Keratinocyte (primary cell): ENCODE results near the gene ANKUB1.

Experiments
- EZH2 ChIP-seq: IDR thresholded peaks from one replicate; pipeline ENCODE4 v1.6.1; 2012; ENCODE audit warnings: inconsistent platforms, mild to moderate bottlenecking, low read length, moderate library complexity
- TF ChIP-seq, protein P1 (sequence below), 3 experiments: IDR thresholded peaks in 1 of 3; conservative IDR thresholded peaks in 1 of 3; optimal IDR thresholded peaks in 1 of 3; 2 replicates in 2 of 3; 3 replicates in 1 of 3; pipeline versions ENCODE3 to v1.5.1; 2011; ENCODE audit warnings: low read length in 3 of 3, mild to moderate bottlenecking in 3 of 3, moderate library complexity in 2 of 3, control low read depth in 1 of 3, inconsistent platforms in 1 of 3; ENCODE audit not compliant: insufficient read depth in 2 of 3; ENCODE audit errors: extremely low read depth in 1 of 3

DNA sequence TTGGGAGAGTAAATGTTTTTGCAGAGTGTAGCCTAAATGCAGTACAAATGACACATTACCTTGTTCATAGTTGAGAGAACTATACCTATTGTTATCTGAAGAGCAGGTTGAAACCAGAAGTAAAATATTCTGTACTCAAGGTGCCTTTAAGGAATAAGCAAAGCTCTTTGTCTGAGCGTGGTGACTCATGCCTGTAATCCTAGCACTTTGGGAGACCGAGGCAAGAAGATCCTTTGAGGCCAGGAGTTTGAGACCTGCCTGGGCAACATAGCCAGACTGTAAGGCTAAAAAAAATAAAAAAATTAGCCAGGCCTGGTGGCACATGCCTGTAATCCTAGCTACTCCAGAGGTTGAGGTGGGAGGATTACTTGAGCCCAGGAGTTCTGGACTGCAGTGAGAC is 18.5 kb upstream of the ANKUB1 start:
- TF ChIP-seq, protein P1, sequence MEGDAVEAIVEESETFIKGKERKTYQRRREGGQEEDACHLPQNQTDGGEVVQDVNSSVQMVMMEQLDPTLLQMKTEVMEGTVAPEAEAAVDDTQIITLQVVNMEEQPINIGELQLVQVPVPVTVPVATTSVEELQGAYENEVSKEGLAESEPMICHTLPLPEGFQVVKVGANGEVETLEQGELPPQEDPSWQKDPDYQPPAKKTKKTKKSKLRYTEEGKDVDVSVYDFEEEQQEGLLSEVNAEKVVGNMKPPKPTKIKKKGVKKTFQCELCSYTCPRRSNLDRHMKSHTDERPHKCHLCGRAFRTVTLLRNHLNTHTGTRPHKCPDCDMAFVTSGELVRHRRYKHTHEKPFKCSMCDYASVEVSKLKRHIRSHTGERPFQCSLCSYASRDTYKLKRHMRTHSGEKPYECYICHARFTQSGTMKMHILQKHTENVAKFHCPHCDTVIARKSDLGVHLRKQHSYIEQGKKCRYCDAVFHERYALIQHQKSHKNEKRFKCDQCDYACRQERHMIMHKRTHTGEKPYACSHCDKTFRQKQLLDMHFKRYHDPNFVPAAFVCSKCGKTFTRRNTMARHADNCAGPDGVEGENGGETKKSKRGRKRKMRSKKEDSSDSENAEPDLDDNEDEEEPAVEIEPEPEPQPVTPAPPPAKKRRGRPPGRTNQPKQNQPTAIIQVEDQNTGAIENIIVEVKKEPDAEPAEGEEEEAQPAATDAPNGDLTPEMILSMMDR (optimal IDR thresholded peaks at IDR 0.05 in 1 of 3, IDR thresholded peaks at IDR 0.05 in 1 of 3, conservative IDR thresholded peaks at IDR 0.05 in 1 of 3; ENCODE audit: extremely low read depth in 1 of 3, insufficient read depth in 2 of 3, low read length in 3 of 3): no peak
- no peak for TF ChIP-seq EZH2
